GM12873 (cell line): Measurements from ENCODE around the gene ERVW-1.
"Not testable (repeated sequence)": the region's sequence is repeated elsewhere in the genome, so short reads cannot be mapped to it uniquely, and the experiment has no call there.

ENCODE experiments used
- CTCF ChIP-seq: IDR thresholded peaks from 2 replicates; pipeline ENCODE4 v1.5.1; 2012; ENCODE audit warnings: low read depth, mild to moderate bottlenecking, moderate library complexity, low read length, control low read depth; ENCODE audit not compliant: insufficient read depth; ENCODE audit errors: missing control alignments

The ERVW-1 gene

GRCh38 chr7:92477681-92478080, at the start of gene ERVW-1:
Gene ERVW-1, minus strand, starts transcription at chr7:92477946. Its CDS starts 7,565 bp downstream, at chr7:92470381.
- not testable (repeated sequence) for TF ChIP-seq CTCF

- TF ChIP-seq CTCF: no peak
Observed at GRCh38 chr7:92523110-92523509, 45.4 kb upstream of the ERVW-1 start.

- TF ChIP-seq CTCF: no peak
Observed at GRCh38 chr7:92520024-92520423, 42.3 kb upstream of the ERVW-1 start.

- no peak for TF ChIP-seq CTCF
Observed at GRCh38 chr7:92517631-92518030, 39.9 kb upstream of the ERVW-1 start.

GRCh38 chr7:92513167-92513902, 35.6 kb upstream of the ERVW-1 start:
- TF ChIP-seq CTCF: no peak

- no peak for TF ChIP-seq CTCF
Observed at GRCh38 chr7:92508946-92509345, 31.2 kb upstream of the ERVW-1 start.

GRCh38 chr7:92506363-92506762, 28.6 kb upstream of the ERVW-1 start:
- TF ChIP-seq CTCF: no peak

GRCh38 chr7:92504563-92504962, 26.8 kb upstream of the ERVW-1 start:
- TF ChIP-seq CTCF: no peak
